ENCODE data around the gene LCE7A. TPM values are rescaled to one million over a fixed set of nuclear protein-coding genes. Genes with fewer than 3 reads are reported as not detected.

The LCE7A gene
- total and polyA plus RNA-seq, 2 of the 4 experiments (the other 2 are of a cell fraction), result not detected

DNA sequence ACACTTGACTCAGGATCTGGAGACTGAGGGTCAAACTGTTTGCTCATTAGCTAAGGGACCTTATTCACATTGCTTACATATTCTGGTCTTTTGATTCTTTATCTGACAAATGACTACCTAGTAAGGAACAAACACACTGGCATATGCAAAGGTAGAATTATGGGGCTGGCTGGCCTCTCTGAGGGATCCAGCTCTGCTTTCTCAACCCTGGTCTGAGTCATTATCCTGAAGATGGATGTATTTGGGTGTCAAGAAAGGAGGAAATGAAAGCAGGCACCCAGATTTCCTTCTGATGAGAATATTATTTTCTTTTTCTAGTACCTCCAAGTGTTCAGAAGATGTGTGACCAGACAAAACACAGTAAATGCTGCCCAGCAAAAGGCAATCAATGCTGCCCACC, 24.3 kb downstream of the LCE7A start:
- Histone ChIP-seq H4K20me1 (ENCODE audit: insufficient read depth, low read length) (no peaks in the 10 kb centered on the region), H2AK5ac (ENCODE audit: low read depth, low read length) (no peak overlapping the region), H4K8ac (ENCODE audit: low read depth in 2 of 2, low read length in 2 of 2) (no peak overlapping the region), H3K4me3 (ENCODE audit: insufficient read depth, low read depth, low read length) (no peak overlapping the region), H3K4me2 (ENCODE audit: low read depth, low read length) (no peak overlapping the region), H2AFZ (replicated peaks; ENCODE audit: low read length, poor library complexity) (no peak overlapping the region), H3K56ac (ENCODE audit: extremely low read depth, insufficient read depth, low read length) (no peak overlapping the region), H3K9me3 (ENCODE audit: control insufficient read depth, insufficient read depth, low read length) (no peaks in the 10 kb centered on the region), H3K27ac (ENCODE audit: insufficient read depth, low read length) (no peak overlapping the region), H3K4me1 (ENCODE audit: control insufficient read depth, insufficient read depth, low read length) (no peaks in the 10 kb centered on the region), H3K9ac (ENCODE audit: low read depth, low read length) (no peak overlapping the region), H3K23ac (ENCODE audit: low read depth, low read length) (no peak overlapping the region), H3K18ac (ENCODE audit: low read depth, low read length) (no peak overlapping the region), H4K91ac (ENCODE audit: insufficient read depth, low read depth, low read length) (no peak overlapping the region), H3K14ac (replicated peaks; ENCODE audit: low read depth, low read length) (no peak overlapping the region), H4K5ac (ENCODE audit: low read depth, low read length) (no peak overlapping the region), H3K27me3 (ENCODE audit: control insufficient read depth, insufficient read depth, low read length) (no peaks in the 10 kb centered on the region), H3K36me3 (ENCODE audit: control insufficient read depth, insufficient read depth, low read length) (no peaks in the 10 kb centered on the region), H2BK20ac (ENCODE audit: low read depth, low read length) (no peak overlapping the region), H2BK120ac (ENCODE audit: low read depth, low read length) (no peak overlapping the region), H2BK5ac (ENCODE audit: low read depth, low read length, poor library complexity, severe bottlenecking) (no peak overlapping the region), H2BK15ac (ENCODE audit: low read depth, low read length) (no peak overlapping the region), H3K79me1 (ENCODE audit: low read depth in 1 of 2, low read length in 2 of 2) (no peaks in the 10 kb centered on the region), H3K9me1 (ENCODE audit: insufficient read depth, low read length) (no peaks in the 10 kb centered on the region), H2AK9ac (replicated peaks; ENCODE audit: low read depth, low read length, poor library complexity) (no peak overlapping the region), H3K4ac (ENCODE audit: low read depth, low read length) (no peak overlapping the region)
- dilution Hi-C loops (cut with HindIII; ENCODE audit: low sequenced_read_pairs, unreplicated experiment) (no loop called here), in situ Hi-C loops (cut with MboI; ENCODE audit: low sequenced_read_pairs) (no loop called here), intact Hi-C loops (cut with micrococcal nuclease) (no loop called here)
- DNase-seq (no peak), ATAC-seq (ENCODE audit: low read depth) (no peak)
- TF ChIP-seq CTCF (conservative IDR thresholded peaks at IDR 0.05; ENCODE audit: low read depth, low read length) (no peak), CHD1 (IDR thresholded peaks at IDR 0.05; ENCODE audit: low read depth, low read length) (no peak), MAZ (IDR thresholded peaks at IDR 0.05; ENCODE audit: borderline replicate concordance, low read depth, low read length) (no peak), CEBPB (IDR thresholded peaks at IDR 0.05; ENCODE audit: low read depth, low read length) (no peak), FOS (IDR thresholded peaks at IDR 0.05; ENCODE audit: low read depth, low read length) (no peak), MAFK (IDR thresholded peaks at IDR 0.05; ENCODE audit: low read depth, low read length) (no peak), SMC3 (IDR thresholded peaks at IDR 0.05; ENCODE audit: low read depth, low read length) (no peak)
- ChIA-PET POLR2A (ENCODE audit: unreplicated experiment) (no interaction called here), CTCF (no interaction called here)
- BruUV-seq (replicated peaks), result no TSS peak
